NB4 (cell line): Measurements from ENCODE around the gene PCNT.

Experiments
- DNase-seq: peaks from one replicate; pipeline ENCODE4 v3.0.0; 2010; ENCODE audit warnings: low read depth
- H3K4me3 ChIP-seq: one replicate; pipeline ENCODE4 v1.5.1; 2011; ENCODE audit warnings: mild to moderate bottlenecking, low read depth, low read length, moderate library complexity
- MYC ChIP-seq: IDR thresholded peaks from 2 replicates; pipeline ENCODE4 v1.6.1; 2011; ENCODE audit warnings: low read depth, low read length
- POLR2A ChIP-seq: IDR thresholded peaks from 2 replicates; pipeline ENCODE4 v1.6.1; 2011; ENCODE audit warnings: mild to moderate bottlenecking; ENCODE audit not compliant: insufficient read length; ENCODE audit errors: extremely low read depth
- TF ChIP-seq, protein P1 (sequence below): IDR thresholded peaks from 2 replicates; pipeline ENCODE4 v1.6.1; 2011; ENCODE audit warnings: low read depth, low read length
- TF ChIP-seq, protein P2 (sequence below): IDR thresholded peaks from one replicate; pipeline ENCODE4 v1.5.1; 2012; ENCODE audit warnings: low read depth, low read length

Gene PCNT

DNA sequence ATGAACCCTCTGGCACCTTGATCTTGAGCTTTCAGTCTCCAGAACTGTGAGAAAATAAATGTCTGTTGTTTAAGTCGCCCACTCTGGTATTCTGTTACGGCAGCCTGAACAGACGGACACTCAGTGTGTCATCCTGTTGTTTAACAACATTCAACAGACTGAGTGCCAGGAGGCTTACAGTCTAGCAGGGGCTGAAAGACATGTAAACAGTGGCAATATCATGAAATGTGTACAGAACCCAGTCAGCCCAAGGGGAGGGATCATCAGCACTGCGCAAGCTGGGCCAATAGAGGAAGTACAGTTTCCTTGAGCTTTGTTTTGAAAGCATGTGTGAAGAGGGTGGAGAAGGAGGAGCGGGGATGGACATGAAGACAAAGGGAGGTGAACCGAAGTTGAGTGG lies 148.3 kb downstream of the PCNT start:
- no peak overlapping the region for H3K4me3 ChIP-seq
- peak; percentile 71 for DNase-seq
- TF ChIP-seq, protein P1, sequence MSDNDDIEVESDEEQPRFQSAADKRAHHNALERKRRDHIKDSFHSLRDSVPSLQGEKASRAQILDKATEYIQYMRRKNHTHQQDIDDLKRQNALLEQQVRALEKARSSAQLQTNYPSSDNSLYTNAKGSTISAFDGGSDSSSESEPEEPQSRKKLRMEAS: no peak; the same call in 1 of the 2 replicates
- no peak for TF ChIP-seq POLR2A
- TF ChIP-seq, protein P2, sequence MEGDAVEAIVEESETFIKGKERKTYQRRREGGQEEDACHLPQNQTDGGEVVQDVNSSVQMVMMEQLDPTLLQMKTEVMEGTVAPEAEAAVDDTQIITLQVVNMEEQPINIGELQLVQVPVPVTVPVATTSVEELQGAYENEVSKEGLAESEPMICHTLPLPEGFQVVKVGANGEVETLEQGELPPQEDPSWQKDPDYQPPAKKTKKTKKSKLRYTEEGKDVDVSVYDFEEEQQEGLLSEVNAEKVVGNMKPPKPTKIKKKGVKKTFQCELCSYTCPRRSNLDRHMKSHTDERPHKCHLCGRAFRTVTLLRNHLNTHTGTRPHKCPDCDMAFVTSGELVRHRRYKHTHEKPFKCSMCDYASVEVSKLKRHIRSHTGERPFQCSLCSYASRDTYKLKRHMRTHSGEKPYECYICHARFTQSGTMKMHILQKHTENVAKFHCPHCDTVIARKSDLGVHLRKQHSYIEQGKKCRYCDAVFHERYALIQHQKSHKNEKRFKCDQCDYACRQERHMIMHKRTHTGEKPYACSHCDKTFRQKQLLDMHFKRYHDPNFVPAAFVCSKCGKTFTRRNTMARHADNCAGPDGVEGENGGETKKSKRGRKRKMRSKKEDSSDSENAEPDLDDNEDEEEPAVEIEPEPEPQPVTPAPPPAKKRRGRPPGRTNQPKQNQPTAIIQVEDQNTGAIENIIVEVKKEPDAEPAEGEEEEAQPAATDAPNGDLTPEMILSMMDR: no peak
- no peak for TF ChIP-seq MYC

GRCh38 chr21:46474382-46474781 lies 150.4 kb downstream of the PCNT start:
- peak; percentile 20 for DNase-seq
- H3K4me3 ChIP-seq: no peak overlapping the region
- TF ChIP-seq, protein P1: no peak
- TF ChIP-seq POLR2A (no peak), MYC (no peak)
- TF ChIP-seq, protein P2: no peak

GRCh38 chr21:46475296-46475695 lies 151.3 kb downstream of the PCNT start:
- TF ChIP-seq, protein P2: no peak
- TF ChIP-seq, protein P1: no peak
- no peak for TF ChIP-seq MYC
- TF ChIP-seq POLR2A: no peak
- no peak for DNase-seq
- no peak overlapping the region for H3K4me3 ChIP-seq

- TF ChIP-seq MYC: no peak
- TF ChIP-seq POLR2A: no peak
- TF ChIP-seq, protein P1: no peak
- TF ChIP-seq, protein P2: no peak
- no peak overlapping the region for H3K4me3 ChIP-seq
- no peak for DNase-seq
Observed at GRCh38 chr21:46477765-46478164, 153.8 kb downstream of the PCNT start.

GRCh38 chr21:46478910-46479309 lies 155.0 kb downstream of the PCNT start:
- TF ChIP-seq, protein P1: no peak
- no peak for TF ChIP-seq MYC
- TF ChIP-seq POLR2A: no peak
- TF ChIP-seq, protein P2: no peak
- no peak for DNase-seq
- H3K4me3 ChIP-seq: no peak overlapping the region

GRCh38 chr21:46480466-46480865 lies 156.5 kb downstream of the PCNT start:
- DNase-seq: no peak
- H3K4me3 ChIP-seq: no peak overlapping the region
- TF ChIP-seq, protein P1: no peak
- TF ChIP-seq, protein P2: no peak
- TF ChIP-seq POLR2A (no peak), MYC (no peak)
